K562 (cell line): ENCODE results near the gene KLHDC7A. TPM values are rescaled to one million over a fixed set of nuclear protein-coding genes. Genes with fewer than 3 reads are reported as not detected.

Experiments used
- ATAC-seq: fragments of 200-7000 bp; cut with Tn5 transposase; 3 replicates; pipeline ENCODE4 v1.9.1; 2020; ENCODE audit warnings: moderate library complexity
- BruUV-seq: library from RNA; stranded (reverse); fragments of 400-500 nt; replicated peaks from 2 replicates; lab custom pipeline; 2021; lab: Mats Ljungman, UMichigan
- CTCF ChIA-PET: fragments of 300-600 bp; formaldehyde crosslinking; extraction: SDS; loops from one replicate; lab custom pipeline; 2021; ENCODE audit warnings: low intra/inter-chr PET ratio; lab: Yijun Ruan, JAX
- POLR2A ChIA-PET: fragments of 300-600, 350-650 bp; sonication (Branson Sonifier 250); formaldehyde crosslinking; extraction: SDS; loops from one replicate; lab custom pipeline; 2021; ENCODE audit warnings: antibody characterized with exemption, inconsistent platforms; lab: Yijun Ruan, JAX
- DNase-seq, 4 experiments: peaks; one replicate each; pipeline versions ENCODE4 v3.0.0 to v3.0.0-alpha.2; 2011 to 2018; ENCODE audit warnings: low spot score in 3 of 4, mixed read lengths in 3 of 4; ENCODE audit errors: extremely low read depth in 1 of 4
- FAIRE-seq: peaks from 2 replicates; lab custom pipeline; 2011; peaks lifted over from hg19 to GRCh38; lab: Jason Lieb, UNC
- H2AFZ ChIP-seq: 2 replicates; pipeline ENCODE4 v1.6.0; 2011; ENCODE audit warnings: low read depth, low read length, control low read depth, inconsistent platforms
- H3K27ac ChIP-seq: fragments of 200-600 bp; 3 replicates; pipeline ENCODE4 v1.8.0; 2011; ENCODE audit warnings: low read depth, mild to moderate bottlenecking, control low read depth, inconsistent platforms, low read length, moderate library complexity, mixed read lengths; ENCODE audit errors: extremely low read depth
- H3K27me3 ChIP-seq, 2 experiments: fragments of 300-600 bp in 1 of 2; 2 replicates in 1 of 2; 3 replicates in 1 of 2; pipeline versions ENCODE4 v1.6.0 to v1.8.0; 2011; ENCODE audit warnings: inconsistent platforms in 2 of 2, low read length in 2 of 2, mild to moderate bottlenecking in 1 of 2, mixed read lengths in 1 of 2, moderate library complexity in 1 of 2; ENCODE audit not compliant: control insufficient read depth in 2 of 2, insufficient read depth in 2 of 2
- H3K36me3 ChIP-seq: fragments of 300-600 bp; 3 replicates; pipeline ENCODE4 v1.8.0; 2011; ENCODE audit warnings: mild to moderate bottlenecking, low read length, inconsistent platforms; ENCODE audit not compliant: control insufficient read depth, insufficient read depth
- H3K4me1 ChIP-seq, 2 experiments: fragments of 200-600 bp in 1 of 2; replicated peaks in 1 of 2; 2 replicates in 1 of 2; 3 replicates in 1 of 2; pipeline versions ENCODE4 v1.5.1 to v1.8.0; 2011; ENCODE audit warnings: inconsistent platforms in 2 of 2, low read length in 2 of 2, mild to moderate bottlenecking in 1 of 2, mixed read lengths in 1 of 2, moderate library complexity in 1 of 2; ENCODE audit not compliant: control insufficient read depth in 2 of 2, insufficient read depth in 2 of 2
- H3K4me2 ChIP-seq: 2 replicates; pipeline ENCODE4 v1.6.1; 2011; ENCODE audit warnings: low read length, control low read depth, inconsistent platforms, mixed read lengths; ENCODE audit not compliant: insufficient read depth
- H3K4me3 ChIP-seq: fragments of 200-600 bp; sonication (generic), shearing (Covaris generic); 2 replicates; pipeline ENCODE4 v1.5.1; 2016; ENCODE audit warnings: control low read depth, inconsistent platforms
- H3K79me2 ChIP-seq: fragments of 200-600 bp; 3 replicates; pipeline ENCODE4 v1.8.0; 2011; ENCODE audit warnings: low read length, inconsistent platforms; ENCODE audit not compliant: control insufficient read depth, insufficient read depth
- H3K9ac ChIP-seq, 2 experiments: 2 replicates each; pipeline versions ENCODE4 v1.6.0 to v1.6.1; 2011; ENCODE audit warnings: low read depth in 2 of 2, low read length in 2 of 2, control low read depth in 1 of 2, inconsistent platforms in 1 of 2, mild to moderate bottlenecking in 1 of 2, mixed read lengths in 1 of 2; ENCODE audit not compliant: insufficient read depth in 1 of 2
- H3K9me1 ChIP-seq: one replicate; pipeline ENCODE4 v1.6.0; 2011; ENCODE audit warnings: inconsistent platforms, mild to moderate bottlenecking, low read length, moderate library complexity; ENCODE audit not compliant: control insufficient read depth, insufficient read depth
- H3K9me3 ChIP-seq: replicated peaks from 2 replicates; pipeline ENCODE4 v1.5.1; 2011; ENCODE audit warnings: low read depth, low read length, inconsistent platforms; ENCODE audit not compliant: control insufficient read depth, insufficient read depth
- H4K20me1 ChIP-seq: replicated peaks from 2 replicates; pipeline ENCODE4 v1.6.1; 2011; ENCODE audit warnings: low read length, inconsistent platforms, mixed read lengths; ENCODE audit not compliant: control insufficient read depth, insufficient read depth
- ADNP ChIP-seq: fragments of 200-800 bp; sonication (Bioruptor generic); IDR thresholded peaks from 2 replicates; pipeline ENCODE4 v1.6.1; 2016; ENCODE audit warnings: missing genetic modification characterization, missing compliant biosample characterization
- CREB5 ChIP-seq: fragments of 250-450 bp; sonication (Bioruptor Pico); IDR thresholded peaks from 2 replicates; pipeline ENCODE4 v1.5.0; 2020; ENCODE audit warnings: mild to moderate bottlenecking
- SLC30A9 ChIP-seq: fragments of 250-450 bp; sonication (Bioruptor Pico); IDR thresholded peaks from 2 replicates; pipeline ENCODE4 v1.8.0; 2022; ENCODE audit warnings: mild to moderate bottlenecking, moderate library complexity
- SMAD1 ChIP-seq: fragments of 150-350 bp; IDR thresholded peaks from 2 replicates; pipeline ENCODE4 v1.6.1; 2014; ENCODE audit warnings: low read length, low read depth; ENCODE audit not compliant: partially characterized antibody
- ZNF280A ChIP-seq: fragments of 450-650 bp; IDR thresholded peaks from 2 replicates; pipeline ENCODE4 v1.6.1; 2018; ENCODE audit warnings: mild to moderate bottlenecking, low read depth; ENCODE audit not compliant: partially characterized antibody
- ZNF318 ChIP-seq, 2 experiments: fragments of 450-650 bp; IDR thresholded peaks; 2 replicates each; pipeline ENCODE4 v1.6.1; 2016; ENCODE audit warnings: mild to moderate bottlenecking in 2 of 2, borderline replicate concordance in 1 of 2, low read depth in 1 of 2, moderate library complexity in 1 of 2
- ZNF57 ChIP-seq: fragments of 450-650 bp; formaldehyde crosslinking; IDR thresholded peaks from 2 replicates; pipeline ENCODE4 v1.4.0; 2020; ENCODE audit warnings: mild to moderate bottlenecking, moderate library complexity
- WGBS: fragments of 100-300 bp; shearing (Covaris generic); methylation state at CpG from one replicate; pipeline ENCODE4 v1.1.6; 2016; ENCODE audit warnings: low coverage, mixed read lengths; ENCODE audit not compliant: insufficient coverage; ENCODE audit errors: missing lambda C conversion rate; 5-methylcytosine and 5-hydroxymethylcytosine counted together
- in situ Hi-C: fragments of 300-500 bp; cut with MboI; formaldehyde crosslinking; loops from 4 replicates; pipeline ENCODE4 v1.15.0; 2018; ENCODE audit warnings: inconsistent platforms, mixed read lengths
- intact Hi-C: fragments of 100-400 bp; cut with micrococcal nuclease; formaldehyde crosslinking; loops from 2 replicates; pipeline ENCODE4 v1.14.2; 2022
- polyA plus RNA-seq, 8 experiments: library from polyadenylated mRNA; depleted of rRNA in 4 of 8; stranded (reverse) in 5 of 8; unstranded in 3 of 8; fragments of >200 nt; fragmentation: Nextera tagmentation in 2 of 8; fragmentation: Illumina TruSeq in 1 of 8; extraction: Ambion mirVana in 2 of 8; extraction: Trizol in 1 of 8; gene quantifications; 2 replicates each; pipeline versions ENCODE4 v1.2.1 to v1.2.3, GENCODE V29; 2011 to 2014; ENCODE audit warnings: inconsistent platforms in 1 of 8, missing spikeins in 1 of 8
- total RNA-seq, 7 experiments: library from RNA; depleted of rRNA in 6 of 7; stranded (reverse); fragments of >200 nt in 6 of 7; fragmentation: Illumina TruSeq in 2 of 7; extraction: Trizol in 2 of 7; gene quantifications; 2 replicates each; pipeline versions ENCODE4 v1.2.1 to v1.2.3, GENCODE V29; 2011 to 2021; ENCODE audit warnings: low replicate concordance in 1 of 7

The KLHDC7A gene
- total and polyA plus RNA-seq, 9 of the 15 experiments (the other 6 are each of a cell fraction or from before 2014, with no cell fraction given): 0.01 to 0.02 (median 0.01) TPM; not detected in 6

GRCh38 chr1:18481190-18481920 lies 625 bp downstream of the KLHDC7A start:
- no peak overlapping the region for H3K4me2 ChIP-seq
- no peak for TF ChIP-seq ZNF318 (IDR thresholded peaks at IDR 0.05; ENCODE audit: borderline replicate concordance in 1 of 2, low read depth in 1 of 2)
- no peak for TF ChIP-seq ZNF280A
- no peak for TF ChIP-seq ZNF57
- TF ChIP-seq SMAD1: no peak
- TF ChIP-seq ADNP (tag): no peak
- TF ChIP-seq CREB5 (CRISPR knock-in tag): no peak
- TF ChIP-seq SLC30A9: no peak
- ATAC-seq: no peak; the same call in 2 of the 3 replicates
- ChIA-PET CTCF (no interaction called here), POLR2A (interaction anchor here (0.7 kb wide), 1 partner anchor 781 kb away, joined by 5 read pairs; no protein-coding TSS in a partner anchor)
- no peaks in the 10 kb centered on the region for H3K36me3 ChIP-seq
- no peak for DNase-seq
- H3K79me2 ChIP-seq: no peaks in the 10 kb centered on the region
- H3K4me3 ChIP-seq: no peak overlapping the region
- BruUV-seq: no TSS peak
- no peak for FAIRE-seq
- H3K9me1 ChIP-seq: no peaks in the 10 kb centered on the region
- H3K27me3 ChIP-seq: peaks cover 14 to 57% of the 10 kb centered on the region in 2 experiments; a peak in 4 of 5 replicates
- H3K27ac ChIP-seq: no peak overlapping the region
- intact Hi-C loops (no loop called here), in situ Hi-C loops (no loop called here)
- H4K20me1 ChIP-seq: peaks cover 11% of the 10 kb centered on the region
- no peak overlapping the region for H3K9ac ChIP-seq
- no peaks in the 10 kb centered on the region for H3K9me3 ChIP-seq
- H3K4me1 ChIP-seq: peaks cover 0 to 18% of the 10 kb centered on the region in 2 experiments; a peak in 2 of 5 replicates
- H2AFZ ChIP-seq: no peak overlapping the region
- whole genome bisulfite sequencing: 5% methylated on average over 25 of the region's 25 CpGs
